ENCODE measurements around the gene KCTD20. TPM values are rescaled to one million over a fixed set of nuclear protein-coding genes. Genes with fewer than 3 reads are reported as not detected.

KCTD20 gene
- total RNA-seq, 1 donor from 2014 or later, result 29.1 TPM

- no peaks in the 10 kb centered on the region for H3K36me3 Mint-ChIP-seq (ENCODE audit: unreplicated experiment)
- no peaks in the 10 kb centered on the region for H3K9me3 Mint-ChIP-seq (ENCODE audit: unreplicated experiment)
- DNase-seq, result no peak
- H3K4me1 Mint-ChIP-seq (ENCODE audit: low read depth, unreplicated experiment), result peaks cover 12% of the 10 kb centered on the region
- peaks cover 2% of the 10 kb centered on the region for H3K27me3 Mint-ChIP-seq (ENCODE audit: unreplicated experiment)
- H3K27ac Mint-ChIP-seq (ENCODE audit: unreplicated experiment), result no peak overlapping the region
- TF ChIP-seq, protein P1, sequence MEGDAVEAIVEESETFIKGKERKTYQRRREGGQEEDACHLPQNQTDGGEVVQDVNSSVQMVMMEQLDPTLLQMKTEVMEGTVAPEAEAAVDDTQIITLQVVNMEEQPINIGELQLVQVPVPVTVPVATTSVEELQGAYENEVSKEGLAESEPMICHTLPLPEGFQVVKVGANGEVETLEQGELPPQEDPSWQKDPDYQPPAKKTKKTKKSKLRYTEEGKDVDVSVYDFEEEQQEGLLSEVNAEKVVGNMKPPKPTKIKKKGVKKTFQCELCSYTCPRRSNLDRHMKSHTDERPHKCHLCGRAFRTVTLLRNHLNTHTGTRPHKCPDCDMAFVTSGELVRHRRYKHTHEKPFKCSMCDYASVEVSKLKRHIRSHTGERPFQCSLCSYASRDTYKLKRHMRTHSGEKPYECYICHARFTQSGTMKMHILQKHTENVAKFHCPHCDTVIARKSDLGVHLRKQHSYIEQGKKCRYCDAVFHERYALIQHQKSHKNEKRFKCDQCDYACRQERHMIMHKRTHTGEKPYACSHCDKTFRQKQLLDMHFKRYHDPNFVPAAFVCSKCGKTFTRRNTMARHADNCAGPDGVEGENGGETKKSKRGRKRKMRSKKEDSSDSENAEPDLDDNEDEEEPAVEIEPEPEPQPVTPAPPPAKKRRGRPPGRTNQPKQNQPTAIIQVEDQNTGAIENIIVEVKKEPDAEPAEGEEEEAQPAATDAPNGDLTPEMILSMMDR (IDR thresholded peaks at IDR 0.05; ENCODE audit: partially characterized antibody, unreplicated experiment), result no peak
- no peak overlapping the region for H3K4me3 Mint-ChIP-seq (ENCODE audit: unreplicated experiment)
These were observed 81.2 kb downstream of the KCTD20 start for GRCh38 chr6:36523936-36524499.

DNA sequence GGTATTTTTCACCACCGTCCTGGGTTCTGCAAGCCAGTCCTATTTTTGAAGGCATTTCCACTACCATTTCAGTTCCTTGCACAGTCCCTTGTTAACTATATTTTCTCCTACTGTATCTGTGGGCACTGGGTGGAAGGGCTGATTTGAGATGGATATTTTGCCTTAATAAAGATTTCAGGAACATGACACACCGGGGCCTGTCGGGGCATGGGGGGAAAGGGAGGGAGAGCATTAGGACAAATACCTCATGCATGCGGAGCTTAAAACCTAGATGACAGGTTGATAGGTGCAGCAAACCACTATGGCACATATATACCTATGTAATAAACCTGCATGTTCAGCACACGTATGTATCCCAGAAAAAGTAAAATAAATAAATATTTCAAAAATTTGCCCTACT is 82.1 kb downstream of the KCTD20 start:
- no peak overlapping the region for H3K27ac Mint-ChIP-seq (ENCODE audit: unreplicated experiment)
- H3K36me3 Mint-ChIP-seq (ENCODE audit: unreplicated experiment), result no peaks in the 10 kb centered on the region
- H3K4me3 Mint-ChIP-seq (ENCODE audit: unreplicated experiment), result no peak overlapping the region
- peaks cover 12% of the 10 kb centered on the region for H3K4me1 Mint-ChIP-seq (ENCODE audit: low read depth, unreplicated experiment)
- H3K9me3 Mint-ChIP-seq (ENCODE audit: unreplicated experiment), result peaks cover 2% of the 10 kb centered on the region
- TF ChIP-seq, protein P1 (IDR thresholded peaks at IDR 0.05; ENCODE audit: partially characterized antibody, unreplicated experiment), result no peak
- H3K27me3 Mint-ChIP-seq (ENCODE audit: unreplicated experiment), result peaks cover 2% of the 10 kb centered on the region
- DNase-seq, result no peak

DNA sequence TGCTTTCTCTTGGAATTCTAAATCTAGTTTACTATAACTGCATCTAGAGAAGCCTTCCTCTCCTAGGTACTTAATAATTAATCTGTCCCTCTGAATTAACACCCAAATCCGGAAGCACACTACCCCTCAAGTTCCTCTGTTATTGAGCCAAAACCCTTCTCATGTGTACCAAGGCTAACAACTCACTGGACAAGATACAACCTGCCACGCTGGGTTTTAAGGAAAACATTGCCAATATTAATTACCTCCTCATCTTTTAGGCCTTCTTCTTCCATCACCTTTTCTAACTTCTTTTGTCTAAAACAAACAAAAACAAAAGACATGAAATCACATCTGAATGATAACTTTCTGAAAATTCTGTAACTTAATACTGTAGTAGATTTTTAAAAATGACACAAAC is 82.5 kb downstream of the KCTD20 start:
- TF ChIP-seq, protein P1 (IDR thresholded peaks at IDR 0.05; ENCODE audit: partially characterized antibody, unreplicated experiment), result no peak
- Mint-ChIP-seq H3K27me3 (ENCODE audit: unreplicated experiment) (peaks cover 2% of the 10 kb centered on the region), H3K4me1 (ENCODE audit: low read depth, unreplicated experiment) (peaks cover 9% of the 10 kb centered on the region), H3K9me3 (ENCODE audit: unreplicated experiment) (peaks cover 2% of the 10 kb centered on the region), H3K27ac (ENCODE audit: unreplicated experiment) (peak overlapping the region; percentile 7), H3K36me3 (ENCODE audit: unreplicated experiment) (no peaks in the 10 kb centered on the region), H3K4me3 (ENCODE audit: unreplicated experiment) (no peak overlapping the region)
- DNase-seq, result no peak

- H3K4me3 Mint-ChIP-seq (ENCODE audit: unreplicated experiment), result no peak overlapping the region
- no peaks in the 10 kb centered on the region for H3K36me3 Mint-ChIP-seq (ENCODE audit: unreplicated experiment)
- peaks cover 9% of the 10 kb centered on the region for H3K4me1 Mint-ChIP-seq (ENCODE audit: low read depth, unreplicated experiment)
- no peak for DNase-seq
- TF ChIP-seq, protein P1 (IDR thresholded peaks at IDR 0.05; ENCODE audit: partially characterized antibody, unreplicated experiment), result no peak
- H3K27ac Mint-ChIP-seq (ENCODE audit: unreplicated experiment), result no peak overlapping the region
- H3K27me3 Mint-ChIP-seq (ENCODE audit: unreplicated experiment), result peaks cover 2% of the 10 kb centered on the region
- H3K9me3 Mint-ChIP-seq (ENCODE audit: unreplicated experiment), result peaks cover 2% of the 10 kb centered on the region
These were observed 83.3 kb downstream of the KCTD20 start for GRCh38 chr6:36526066-36526465.

DNA sequence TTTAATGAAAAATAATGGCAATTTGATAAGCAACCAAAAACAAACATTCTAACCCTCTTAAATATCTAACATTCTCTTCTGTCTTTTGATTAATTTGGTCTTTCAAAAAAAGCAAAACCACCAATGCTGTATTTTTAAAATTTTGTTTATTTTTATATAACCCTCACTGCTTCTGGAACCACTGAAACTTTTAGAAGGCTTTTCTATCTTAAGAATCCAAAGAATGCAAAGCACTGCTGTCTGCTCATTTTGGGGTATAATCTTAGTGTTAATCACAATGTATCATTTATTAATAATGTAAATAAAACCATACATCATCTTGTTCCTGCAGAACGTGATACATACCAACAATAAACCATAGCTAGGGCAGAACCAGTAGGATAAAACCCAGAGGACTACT is 90.5 kb downstream of the KCTD20 start:
- H3K9me3 Mint-ChIP-seq (ENCODE audit: unreplicated experiment), result peaks cover 2% of the 10 kb centered on the region
- DNase-seq, result no peak
- no peak overlapping the region for H3K27ac Mint-ChIP-seq (ENCODE audit: unreplicated experiment)
- peaks cover 2% of the 10 kb centered on the region for H3K27me3 Mint-ChIP-seq (ENCODE audit: unreplicated experiment)
- peaks cover 6% of the 10 kb centered on the region for H3K36me3 Mint-ChIP-seq (ENCODE audit: unreplicated experiment)
- peaks cover 2% of the 10 kb centered on the region for H3K4me1 Mint-ChIP-seq (ENCODE audit: low read depth, unreplicated experiment)
- no peak overlapping the region for H3K4me3 Mint-ChIP-seq (ENCODE audit: unreplicated experiment)
- TF ChIP-seq, protein P1 (IDR thresholded peaks at IDR 0.05; ENCODE audit: partially characterized antibody, unreplicated experiment), result no peak
